H9 (cell line): Measurements from ENCODE around the gene TMEM9. TPM values are rescaled to one million over a fixed set of nuclear protein-coding genes. Genes with fewer than 3 reads are reported as not detected.

Experiments
- DNase-seq: peaks from one replicate; pipeline ENCODE4 v3.0.0-alpha.2; 2017
- H2AFZ ChIP-seq: one replicate; pipeline ENCODE4 v1.6.1; 2013; ENCODE audit warnings: mild to moderate bottlenecking, low read length, control low read depth, moderate library complexity
- H2AK5ac ChIP-seq: 2 replicates; pipeline ENCODE4 v1.6.1; 2013; ENCODE audit warnings: low read length, control low read depth, mixed read lengths; ENCODE audit not compliant: insufficient read length
- H2BK120ac ChIP-seq: one replicate; pipeline ENCODE4 v1.6.1; 2013; ENCODE audit warnings: low read depth, mild to moderate bottlenecking, low read length, control low read depth, inconsistent platforms; ENCODE audit not compliant: poor library complexity, severe bottlenecking
- H2BK12ac ChIP-seq: 2 replicates; pipeline ENCODE4 v1.6.1; 2013; ENCODE audit warnings: low read length, control low read depth, mixed read lengths, low read depth; ENCODE audit not compliant: insufficient read length
- H2BK15ac ChIP-seq: 2 replicates; pipeline ENCODE4 v1.6.1; 2013; ENCODE audit warnings: low read depth, low read length, control low read depth
- H2BK20ac ChIP-seq: one replicate; pipeline ENCODE4 v1.6.1; 2013; ENCODE audit warnings: low read depth, mild to moderate bottlenecking, low read length, control low read depth, inconsistent platforms; ENCODE audit not compliant: poor library complexity, severe bottlenecking
- H2BK5ac ChIP-seq: 2 replicates; pipeline ENCODE4 v1.6.1; 2013; ENCODE audit warnings: low read length, control low read depth, mixed read lengths; ENCODE audit not compliant: insufficient read length
- H3K14ac ChIP-seq: 2 replicates; pipeline ENCODE4 v1.6.1; 2013; ENCODE audit warnings: low read length, control low read depth; ENCODE audit not compliant: insufficient read depth
- H3K18ac ChIP-seq: 2 replicates; pipeline ENCODE4 v1.6.1; 2013; ENCODE audit warnings: low read depth, mild to moderate bottlenecking, mixed read lengths, low read length, control low read depth; ENCODE audit not compliant: insufficient read length
- H3K23ac ChIP-seq: 2 replicates; pipeline ENCODE4 v1.6.1; 2013; ENCODE audit warnings: low read length, control low read depth, mixed read lengths, low read depth; ENCODE audit not compliant: insufficient read length
- H3K23me2 ChIP-seq: 2 replicates; pipeline ENCODE4 v1.6.1; 2013; ENCODE audit warnings: low read depth, mild to moderate bottlenecking, mixed read lengths, low read length, control low read depth; ENCODE audit not compliant: insufficient read length, poor library complexity, severe bottlenecking
- H3K27ac ChIP-seq: 2 replicates; pipeline ENCODE4 v1.5.1; 2013; ENCODE audit warnings: low read length, control low read depth, mixed read lengths, low read depth; ENCODE audit not compliant: insufficient read length
- H3K27me3 ChIP-seq: 2 replicates; pipeline ENCODE4 v1.6.1; 2013; ENCODE audit warnings: low read length, control low read depth, inconsistent platforms; ENCODE audit not compliant: insufficient read depth
- H3K4ac ChIP-seq: 2 replicates; pipeline ENCODE4 v1.6.1; 2013; ENCODE audit warnings: low read depth, mild to moderate bottlenecking, control low read depth, inconsistent platforms, low read length, moderate library complexity
- H3K4me1 ChIP-seq: 2 replicates; pipeline ENCODE4 v1.6.1; 2013; ENCODE audit warnings: low read length, control low read depth, inconsistent platforms; ENCODE audit not compliant: insufficient read depth
- H3K4me2 ChIP-seq: 2 replicates; pipeline ENCODE4 v1.6.1; 2013; ENCODE audit warnings: low read length, control low read depth, mixed read lengths; ENCODE audit not compliant: insufficient read length, insufficient read depth
- H3K56ac ChIP-seq: 2 replicates; pipeline ENCODE4 v1.6.1; 2013; ENCODE audit warnings: low read depth, mild to moderate bottlenecking, mixed read lengths, low read length, control low read depth; ENCODE audit not compliant: insufficient read length
- H3K79me1 ChIP-seq: 2 replicates; pipeline ENCODE4 v1.6.1; 2013; ENCODE audit warnings: low read depth, mild to moderate bottlenecking, moderate library complexity, low read length, control low read depth, inconsistent platforms; ENCODE audit not compliant: insufficient read depth, poor library complexity, severe bottlenecking
- H3K79me2 ChIP-seq: 2 replicates; pipeline ENCODE4 v1.6.1; 2013; ENCODE audit warnings: low read length, control low read depth, inconsistent platforms; ENCODE audit not compliant: insufficient read depth
- H3K9ac ChIP-seq: 2 replicates; pipeline ENCODE4 v1.6.1; 2013; ENCODE audit warnings: low read length, control low read depth, mixed read lengths; ENCODE audit not compliant: insufficient read length; ENCODE audit errors: extremely low read depth
- H3K9me3 ChIP-seq: one replicate; pipeline ENCODE4 v1.6.1; 2013; ENCODE audit warnings: low read depth, low read length, inconsistent platforms; ENCODE audit not compliant: control insufficient read depth
- H3T11ph ChIP-seq: one replicate; pipeline ENCODE4 v1.6.1; 2013; ENCODE audit warnings: mild to moderate bottlenecking, low read length, control low read depth, inconsistent platforms
- H4K20me1 ChIP-seq: one replicate; pipeline ENCODE4 v1.6.1; 2013; ENCODE audit not compliant: control insufficient read depth, insufficient read length, insufficient read depth
- H4K5ac ChIP-seq: 2 replicates; pipeline ENCODE4 v1.6.1; 2013; ENCODE audit warnings: low read depth, mild to moderate bottlenecking, mixed read lengths, low read length, control low read depth; ENCODE audit not compliant: insufficient read length
- H4K8ac ChIP-seq: replicated peaks from 2 replicates; pipeline ENCODE4 v1.6.1; 2013; ENCODE audit warnings: low read length, control low read depth, mixed read lengths, low read depth; ENCODE audit not compliant: insufficient read length
- H4K91ac ChIP-seq: 2 replicates; pipeline ENCODE4 v1.6.1; 2013; ENCODE audit warnings: low read depth, mild to moderate bottlenecking, moderate library complexity, mixed read lengths, low read length, control low read depth; ENCODE audit not compliant: insufficient read length
- H3K27ac Mint-ChIP-seq, 3 experiments: 2 replicates in 2 of 3; 3 replicates in 1 of 3; pipeline ENCODE4 v1.8.0; 2020 to 2021; ENCODE audit warnings: mixed read lengths in 3 of 3, mild to moderate bottlenecking in 1 of 3, moderate library complexity in 1 of 3
- H3K27me3 Mint-ChIP-seq: 2 replicates; pipeline ENCODE4 v1.8.0; 2021; ENCODE audit warnings: low read depth, mild to moderate bottlenecking, moderate library complexity, mixed read lengths
- H3K36me3 Mint-ChIP-seq, 3 experiments: 2 replicates in 2 of 3; 3 replicates in 1 of 3; pipeline ENCODE4 v1.8.0; 2020 to 2021; ENCODE audit warnings: low read depth in 3 of 3, mixed read lengths in 3 of 3; ENCODE audit not compliant: insufficient read depth in 1 of 3
- H3K4me1 Mint-ChIP-seq, 2 experiments: 2 replicates each; pipeline ENCODE4 v1.8.0; 2020; ENCODE audit warnings: mixed read lengths in 2 of 2
- H3K4me3 Mint-ChIP-seq, 2 experiments: 2 replicates in 1 of 2; 3 replicates in 1 of 2; pipeline ENCODE4 v1.8.0; 2020 to 2021; ENCODE audit warnings: mild to moderate bottlenecking in 2 of 2, mixed read lengths in 2 of 2, moderate library complexity in 1 of 2
- H3K9me3 Mint-ChIP-seq, 2 experiments: 2 replicates in 1 of 2; 3 replicates in 1 of 2; pipeline ENCODE4 v1.8.0; 2020; ENCODE audit warnings: mild to moderate bottlenecking in 2 of 2, mixed read lengths in 2 of 2, moderate library complexity in 1 of 2
- WGBS: extraction: QIAGEN DNeasy Blood & Tissue Kit; methylation state at CpG from one replicate; pipeline ENCODE4 v1.1.7; 2013; ENCODE audit warnings: missing lambda C conversion rate, low lambda C conversion rate, mixed read lengths; ENCODE audit not compliant: insufficient read length; ENCODE audit errors: extremely low coverage; 5-methylcytosine and 5-hydroxymethylcytosine counted together
- total RNA-seq: library from RNA; stranded (reverse); gene quantifications from 2 replicates; pipeline ENCODE4 v1.2.1, GENCODE V29; 2021
- TF ChIP-seq, protein P1 (sequence below): fragments of 200-600 bp; sonication (generic); conservative IDR thresholded peaks from 3 replicates; pipeline ENCODE4 v1.8.0; 2021; ENCODE audit warnings: antibody characterized with exemption, mild to moderate bottlenecking

Gene TMEM9
- total RNA-seq, 1 experiment from 2014 or later: 93.4 TPM

DNA sequence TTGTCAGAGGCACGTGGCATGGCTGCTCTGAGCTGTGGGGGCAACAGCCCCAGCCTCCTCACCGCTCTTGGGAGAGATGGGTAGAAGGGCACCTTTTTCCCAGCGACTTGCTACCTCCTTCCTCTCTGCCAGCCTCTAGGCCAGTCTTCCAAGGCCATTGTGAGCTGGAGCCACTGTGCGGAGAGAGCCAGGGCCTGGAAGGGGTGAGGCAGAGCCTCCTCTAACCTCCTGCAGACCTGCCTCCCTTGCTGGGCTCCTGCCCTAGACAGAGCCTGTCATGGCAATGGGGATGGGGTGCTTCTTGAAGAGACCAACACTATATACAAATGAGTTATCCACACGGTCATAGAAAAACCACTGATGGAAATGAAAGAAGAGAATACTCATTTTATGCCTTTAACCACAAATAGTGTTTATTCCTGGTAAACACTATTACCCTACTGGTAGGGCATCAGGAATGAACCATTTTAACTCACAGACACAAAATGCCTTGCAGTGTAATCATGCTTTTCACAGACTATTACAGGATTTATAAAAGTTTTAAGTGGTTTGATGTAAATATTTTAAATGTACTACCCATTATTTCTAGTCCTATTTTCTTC is 31.4 kb upstream of the TMEM9 start:
- H3K27ac ChIP-seq: no peak overlapping the region
- H3K56ac ChIP-seq: no peak overlapping the region
- H3K18ac ChIP-seq: no peak overlapping the region
- no peak overlapping the region for H3K4me3 Mint-ChIP-seq
- no peak overlapping the region for H4K91ac ChIP-seq
- H3K79me1 ChIP-seq: no peaks in the 10 kb centered on the region
- H3K27me3 ChIP-seq: no peaks in the 10 kb centered on the region
- H3K4me2 ChIP-seq: no peak overlapping the region
- H2AFZ ChIP-seq: no peak overlapping the region
- H3K4me1 Mint-ChIP-seq: peaks cover 14 to 20% of the 10 kb centered on the region in 2 experiments
- H3K4ac ChIP-seq: no peak overlapping the region
- H2BK20ac ChIP-seq: no peak overlapping the region
- no peak overlapping the region for H2BK5ac ChIP-seq
- H3K79me2 ChIP-seq: no peaks in the 10 kb centered on the region
- no CpG with 5 or more reads among the region's 5 CpGs for WGBS
- no peak overlapping the region for H2BK12ac ChIP-seq
- no peaks in the 10 kb centered on the region for H3K36me3 Mint-ChIP-seq
- H4K20me1 ChIP-seq: no peaks in the 10 kb centered on the region
- H3K23me2 ChIP-seq: no peaks in the 10 kb centered on the region
- H3K14ac ChIP-seq: no peak overlapping the region
- no peak overlapping the region for H2BK120ac ChIP-seq
- no peaks in the 10 kb centered on the region for H3K4me1 ChIP-seq
- no peaks in the 10 kb centered on the region for H3K9me3 ChIP-seq
- TF ChIP-seq, protein P1, sequence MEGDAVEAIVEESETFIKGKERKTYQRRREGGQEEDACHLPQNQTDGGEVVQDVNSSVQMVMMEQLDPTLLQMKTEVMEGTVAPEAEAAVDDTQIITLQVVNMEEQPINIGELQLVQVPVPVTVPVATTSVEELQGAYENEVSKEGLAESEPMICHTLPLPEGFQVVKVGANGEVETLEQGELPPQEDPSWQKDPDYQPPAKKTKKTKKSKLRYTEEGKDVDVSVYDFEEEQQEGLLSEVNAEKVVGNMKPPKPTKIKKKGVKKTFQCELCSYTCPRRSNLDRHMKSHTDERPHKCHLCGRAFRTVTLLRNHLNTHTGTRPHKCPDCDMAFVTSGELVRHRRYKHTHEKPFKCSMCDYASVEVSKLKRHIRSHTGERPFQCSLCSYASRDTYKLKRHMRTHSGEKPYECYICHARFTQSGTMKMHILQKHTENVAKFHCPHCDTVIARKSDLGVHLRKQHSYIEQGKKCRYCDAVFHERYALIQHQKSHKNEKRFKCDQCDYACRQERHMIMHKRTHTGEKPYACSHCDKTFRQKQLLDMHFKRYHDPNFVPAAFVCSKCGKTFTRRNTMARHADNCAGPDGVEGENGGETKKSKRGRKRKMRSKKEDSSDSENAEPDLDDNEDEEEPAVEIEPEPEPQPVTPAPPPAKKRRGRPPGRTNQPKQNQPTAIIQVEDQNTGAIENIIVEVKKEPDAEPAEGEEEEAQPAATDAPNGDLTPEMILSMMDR: no peak
- no peak overlapping the region for H3K9ac ChIP-seq
- H4K5ac ChIP-seq: no peak overlapping the region
- H2AK5ac ChIP-seq: no peak overlapping the region
- no peaks in the 10 kb centered on the region for H3K9me3 Mint-ChIP-seq
- no peak for DNase-seq
- H3T11ph ChIP-seq: no peak overlapping the region
- no peak overlapping the region for H3K23ac ChIP-seq
- H3K27me3 Mint-ChIP-seq: peaks cover 32% of the 10 kb centered on the region
- no peak overlapping the region for H2BK15ac ChIP-seq
- no peak overlapping the region for H3K27ac Mint-ChIP-seq
- H4K8ac ChIP-seq: no peak overlapping the region
